Stimulated activated CD4-positive, alpha-beta T cell treated with anti-CD3 and anti-CD28 coated beads, Interleukin-12 subunit alpha, Interleukin-12 subunit beta, amount 100 ng/mL, for 4 hours (primary cell): ENCODE results near the gene GPR34.
"Not testable (repeated sequence)": the region's sequence is repeated elsewhere in the genome, so short reads cannot be mapped to it uniquely, and the experiment has no call there.

Source experiments
- DNase-seq: peaks from one replicate; pipeline ENCODE4 v3.0.0-alpha.2; 2020

Gene GPR34, protein sequence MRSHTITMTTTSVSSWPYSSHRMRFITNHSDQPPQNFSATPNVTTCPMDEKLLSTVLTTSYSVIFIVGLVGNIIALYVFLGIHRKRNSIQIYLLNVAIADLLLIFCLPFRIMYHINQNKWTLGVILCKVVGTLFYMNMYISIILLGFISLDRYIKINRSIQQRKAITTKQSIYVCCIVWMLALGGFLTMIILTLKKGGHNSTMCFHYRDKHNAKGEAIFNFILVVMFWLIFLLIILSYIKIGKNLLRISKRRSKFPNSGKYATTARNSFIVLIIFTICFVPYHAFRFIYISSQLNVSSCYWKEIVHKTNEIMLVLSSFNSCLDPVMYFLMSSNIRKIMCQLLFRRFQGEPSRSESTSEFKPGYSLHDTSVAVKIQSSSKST

DNA sequence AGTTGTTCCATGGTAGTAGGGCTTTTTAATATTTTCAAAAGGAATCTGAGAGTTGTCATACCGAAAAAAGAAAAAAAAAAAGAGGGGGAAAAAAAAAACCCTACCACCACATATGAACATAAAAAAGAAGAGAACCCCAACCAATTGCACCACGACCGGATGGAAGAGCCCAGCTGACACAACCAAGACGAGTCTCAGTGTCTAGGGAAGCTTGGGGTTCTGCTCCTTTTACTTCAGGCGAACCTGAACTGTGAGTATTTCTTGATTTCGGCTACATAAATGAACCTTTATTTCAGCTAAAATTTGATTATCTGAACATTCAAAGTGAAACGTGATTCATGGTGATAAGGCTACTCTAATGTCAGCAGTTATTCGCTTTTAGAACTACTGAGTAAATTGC lies at the start of gene GPR34:
TSS of gene GPR34 (plus strand) at position 139 of the 400 bp plus-strand sequence. CDS start 6,661 bp downstream, outside the sequence.
- no peak for DNase-seq

DNA sequence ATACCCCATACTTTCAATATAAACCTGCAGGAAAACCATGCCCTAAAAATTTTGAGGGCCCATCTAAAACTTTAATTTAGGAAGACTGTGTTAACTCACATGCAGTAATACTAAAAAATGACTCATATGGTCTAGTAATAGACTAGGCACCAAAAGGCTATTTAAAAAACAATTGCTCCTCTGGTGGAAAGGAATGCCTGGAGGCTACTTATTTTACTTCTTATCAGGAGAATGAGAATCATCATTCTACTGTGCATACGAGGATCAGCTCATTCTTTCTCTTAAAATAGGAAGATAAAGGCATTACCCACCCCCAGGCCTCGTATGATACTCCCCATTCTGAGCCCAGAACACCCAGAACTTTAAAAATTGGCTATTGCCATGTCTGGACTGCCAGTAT lies 42.6 kb upstream of the GPR34 start:
- DNase-seq, result not testable (repeated sequence)

DNA sequence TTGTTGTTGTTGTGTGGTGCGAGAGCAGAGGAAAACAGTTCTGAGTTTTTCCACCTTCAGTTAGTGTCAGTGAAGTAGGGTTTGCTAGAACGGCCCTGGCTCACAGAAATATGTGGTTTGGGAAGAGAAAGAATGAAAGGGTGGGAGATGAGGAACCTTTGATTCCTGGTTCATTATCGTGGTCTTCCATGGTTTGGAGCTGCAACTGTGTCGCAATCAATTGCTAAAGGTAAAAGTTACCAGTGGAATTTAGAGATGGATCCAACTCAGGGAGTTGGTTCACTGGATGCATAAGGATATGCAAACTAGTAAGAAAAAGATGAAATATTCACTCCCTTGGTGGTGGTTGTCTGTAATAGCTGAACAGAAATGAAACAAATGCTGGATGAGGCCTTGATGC lies 35.6 kb upstream of the GPR34 start:
- no peak for DNase-seq

DNA sequence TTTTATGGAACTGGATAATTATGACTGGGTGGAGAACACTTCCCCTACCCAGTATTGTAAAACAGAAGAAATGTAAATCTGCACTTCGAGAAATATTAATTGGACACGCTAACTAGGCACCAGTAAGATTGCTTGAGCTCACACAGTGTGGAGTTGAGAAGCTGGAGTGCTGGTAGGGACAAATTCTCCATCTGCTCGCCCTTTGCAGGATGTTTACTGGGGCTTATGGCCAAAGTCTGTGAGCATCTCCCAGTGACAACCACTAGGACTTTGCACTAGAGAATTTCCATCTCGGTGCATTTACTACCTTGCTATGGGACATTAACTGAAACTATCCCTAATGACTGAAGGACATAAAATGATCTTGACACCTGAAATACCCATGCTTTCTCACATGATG lies 33.7 kb upstream of the GPR34 start:
- no peak for DNase-seq

DNA sequence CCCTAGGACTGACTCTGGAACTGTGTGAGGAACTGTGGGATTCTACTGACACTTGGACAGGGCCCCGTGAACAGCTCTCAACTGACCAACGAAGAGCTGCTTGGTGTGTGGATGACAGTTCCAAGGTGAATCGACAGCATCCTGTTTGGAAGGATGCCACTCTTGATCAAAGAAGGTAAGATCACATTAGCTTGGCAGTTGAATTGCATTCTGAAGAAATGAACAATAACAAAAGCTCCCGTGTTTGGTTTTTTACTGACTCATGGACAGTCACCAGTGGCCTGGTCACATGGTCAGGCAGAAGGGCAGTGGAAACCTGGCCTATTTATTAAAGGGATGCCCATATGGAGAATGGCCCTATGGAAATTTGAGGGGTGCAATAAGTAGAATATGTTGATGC lies 33.1 kb upstream of the GPR34 start:
- DNase-seq, result no peak

DNA sequence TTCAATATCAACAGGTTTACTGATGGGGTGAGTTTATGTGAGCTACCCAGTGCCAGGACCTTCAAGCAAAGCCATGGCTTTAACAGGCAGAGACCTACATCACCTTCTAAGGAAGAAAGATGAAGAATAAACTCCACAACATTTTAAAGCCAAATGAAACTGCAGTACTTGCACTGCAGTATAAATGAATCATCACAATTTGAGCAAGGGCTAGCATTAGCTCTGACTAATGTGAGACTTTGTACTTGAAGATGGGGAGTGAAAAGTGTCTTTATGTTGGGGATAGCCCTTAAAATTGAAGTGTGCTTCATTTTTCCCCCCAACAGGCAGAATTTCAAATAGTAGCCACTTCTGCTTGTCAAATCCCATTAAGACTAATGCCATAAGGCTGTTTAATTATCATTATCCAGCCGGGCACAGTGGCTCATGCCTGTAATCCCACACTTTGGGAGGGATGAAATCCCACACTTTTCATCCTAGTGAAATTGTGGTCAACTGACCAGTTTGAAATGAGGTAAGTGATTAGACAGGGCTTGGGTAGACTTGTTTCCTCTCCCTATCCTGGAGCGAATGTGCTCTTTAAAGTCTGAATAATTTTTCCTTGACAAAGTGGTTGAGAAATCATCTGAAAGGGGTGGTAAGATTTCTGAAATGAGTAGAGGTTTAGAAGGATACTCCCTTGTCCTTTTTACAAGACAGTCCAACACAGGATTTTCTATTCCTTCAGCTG lies 27.2 kb upstream of the GPR34 start:
- no peak for DNase-seq

DNA sequence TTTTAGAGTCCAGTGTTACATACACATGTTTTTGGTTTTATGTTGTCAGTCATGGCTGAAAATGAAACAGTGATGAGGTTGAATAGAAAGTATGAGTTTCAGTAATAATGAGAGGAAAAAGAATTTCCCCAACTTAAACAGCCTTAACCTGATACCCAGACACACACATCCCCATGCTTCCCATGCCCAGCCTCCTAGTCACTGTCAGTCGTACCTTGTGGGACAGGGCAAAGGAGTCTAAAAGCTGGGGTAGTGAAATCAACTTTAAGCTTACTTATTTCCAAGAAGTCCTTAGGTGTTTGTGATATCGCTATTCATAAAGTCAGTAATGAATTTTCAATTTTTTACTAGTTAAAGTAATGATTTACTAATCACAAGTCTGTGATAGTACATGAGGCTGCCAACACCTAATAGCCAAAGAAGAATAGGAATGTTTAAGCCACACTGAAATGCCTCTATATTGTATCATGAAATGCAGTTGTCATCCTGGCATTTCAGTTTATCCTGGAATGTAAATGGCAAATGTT lies 24.3 kb upstream of the GPR34 start:
- no peak for DNase-seq

DNA sequence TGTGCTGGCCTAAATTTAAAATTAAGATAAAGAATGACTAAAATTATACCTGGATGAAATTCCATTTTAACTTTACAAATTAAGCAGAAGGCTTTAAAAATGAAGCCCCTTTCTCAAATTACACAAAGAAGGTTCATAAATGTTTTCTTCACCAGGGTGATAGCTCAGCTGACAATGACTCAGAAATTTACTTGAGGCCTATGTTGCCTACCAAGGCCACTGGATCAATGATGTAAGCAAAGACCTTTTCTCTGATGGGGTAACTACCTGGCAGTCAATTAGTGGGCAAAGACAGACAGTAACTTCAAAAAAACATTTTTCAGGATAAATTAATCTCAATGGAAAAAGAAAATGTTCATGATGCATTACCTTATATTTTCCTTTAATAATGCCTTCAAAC lies 23.9 kb upstream of the GPR34 start:
- no peak for DNase-seq

DNA sequence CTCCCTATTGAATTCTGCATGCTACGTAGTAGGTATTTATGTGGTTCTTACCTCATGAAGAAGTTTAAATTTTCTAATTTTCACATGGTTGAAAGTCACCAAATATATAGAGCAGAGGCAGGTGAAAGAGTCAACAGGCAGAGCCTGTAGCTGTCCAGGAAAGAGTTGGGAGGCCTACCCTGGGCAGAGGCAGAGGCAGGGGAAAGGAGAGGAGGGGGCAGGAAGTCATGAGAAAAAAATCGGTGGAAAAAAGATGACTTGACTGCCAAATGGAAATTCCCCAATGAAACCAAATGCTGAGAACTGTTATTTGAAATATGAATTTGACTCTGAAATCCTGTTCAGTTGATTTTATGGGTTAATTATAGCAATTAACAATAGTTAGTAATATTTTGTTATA lies 23.1 kb upstream of the GPR34 start:
- no peak for DNase-seq

DNA sequence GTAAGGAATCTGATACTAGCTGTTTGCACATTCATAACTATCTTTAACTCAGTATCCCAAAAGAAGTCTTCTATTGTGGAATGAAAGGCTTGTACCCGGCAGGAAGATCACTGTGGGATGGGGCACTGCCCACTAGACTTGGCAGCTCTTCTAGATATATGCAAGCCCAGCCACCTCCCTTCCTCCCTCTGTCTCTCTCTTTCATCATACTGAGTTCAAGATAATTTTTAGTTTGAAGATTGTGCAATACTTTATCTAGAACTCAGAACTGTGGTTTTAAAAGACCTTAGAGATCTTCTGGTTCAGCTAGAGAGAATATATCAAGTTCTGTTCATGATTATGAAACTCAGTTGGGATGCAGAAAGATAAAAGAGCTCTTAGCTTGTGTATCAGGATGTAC lies 22.5 kb upstream of the GPR34 start:
- DNase-seq, result no peak

DNA sequence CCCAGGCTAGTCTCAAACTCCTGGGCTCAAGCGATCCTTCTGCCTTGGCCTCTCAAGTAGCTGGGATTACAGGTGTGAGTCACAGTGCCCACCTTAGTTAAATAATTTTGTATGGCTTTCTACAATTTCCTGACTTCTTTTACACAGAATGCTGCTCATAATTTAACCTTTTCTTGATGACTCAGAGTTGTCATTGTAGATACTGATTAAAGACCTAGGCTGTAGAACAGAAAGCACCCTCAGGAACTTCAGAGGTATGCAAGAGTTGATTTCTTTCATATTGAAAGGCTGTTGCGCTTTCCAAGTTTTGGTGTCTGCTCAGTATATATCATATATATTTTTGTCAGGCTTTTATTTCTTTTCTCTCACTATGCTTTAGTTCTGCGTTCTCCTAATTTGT lies 21.1 kb upstream of the GPR34 start:
- no peak for DNase-seq

DNA sequence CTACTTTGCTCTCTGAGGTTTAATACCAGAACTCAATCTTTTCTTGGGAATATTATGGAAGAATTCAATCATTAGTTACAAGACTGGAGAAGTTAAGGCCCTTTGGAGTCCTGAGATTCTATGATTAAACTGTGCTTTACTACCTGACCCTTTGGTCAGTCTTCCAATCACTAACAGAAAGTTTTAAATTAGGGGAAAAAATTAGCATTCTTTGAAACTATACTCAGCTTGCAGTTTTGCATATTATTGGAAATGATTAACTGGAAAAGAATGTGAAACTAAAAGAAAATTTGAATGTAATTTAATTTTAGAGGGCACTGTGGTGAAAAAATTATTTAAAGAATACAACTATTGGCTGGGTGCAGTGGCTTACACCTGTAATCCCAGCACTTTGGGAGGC lies 18.7 kb upstream of the GPR34 start:
- DNase-seq, result no peak

DNA sequence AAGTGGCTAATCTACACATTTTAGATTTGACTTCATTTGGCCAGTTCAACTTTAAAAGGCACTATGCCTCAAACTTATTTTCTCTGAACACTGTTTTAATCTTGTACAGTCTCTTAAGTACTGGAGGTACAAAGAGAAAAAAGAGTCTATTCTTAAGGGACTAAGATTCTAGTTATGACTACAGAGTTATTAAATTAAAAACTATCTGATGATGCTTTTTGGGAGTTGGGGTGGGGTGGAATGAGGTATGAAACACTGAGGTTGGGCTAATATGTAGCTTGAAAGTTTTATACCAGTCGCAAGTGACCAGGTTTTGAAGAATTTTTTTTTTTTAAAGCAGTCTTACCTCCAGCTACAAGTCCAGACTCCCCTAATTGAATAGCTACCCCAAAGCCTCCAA lies 17.7 kb upstream of the GPR34 start:
- DNase-seq, result no peak

DNA sequence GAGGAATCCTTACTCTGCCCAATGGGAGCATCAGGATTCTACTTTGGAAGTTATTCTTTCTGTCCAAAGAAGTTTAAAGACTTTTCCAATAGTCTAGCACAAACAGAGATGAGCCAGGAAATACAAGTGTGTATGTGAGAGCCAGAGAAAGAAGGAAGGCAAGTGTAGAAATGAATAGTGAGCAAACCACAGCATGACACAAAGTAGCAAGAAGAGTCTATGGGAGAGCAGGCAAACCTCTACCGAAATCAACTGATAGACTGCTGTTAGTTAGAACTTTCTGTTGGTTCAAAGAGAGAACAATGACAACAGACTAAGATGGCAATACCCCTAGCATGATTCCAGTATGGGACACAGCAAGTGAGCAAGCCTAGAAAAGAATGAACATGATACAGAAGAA lies 16.1 kb upstream of the GPR34 start:
- no peak for DNase-seq

DNA sequence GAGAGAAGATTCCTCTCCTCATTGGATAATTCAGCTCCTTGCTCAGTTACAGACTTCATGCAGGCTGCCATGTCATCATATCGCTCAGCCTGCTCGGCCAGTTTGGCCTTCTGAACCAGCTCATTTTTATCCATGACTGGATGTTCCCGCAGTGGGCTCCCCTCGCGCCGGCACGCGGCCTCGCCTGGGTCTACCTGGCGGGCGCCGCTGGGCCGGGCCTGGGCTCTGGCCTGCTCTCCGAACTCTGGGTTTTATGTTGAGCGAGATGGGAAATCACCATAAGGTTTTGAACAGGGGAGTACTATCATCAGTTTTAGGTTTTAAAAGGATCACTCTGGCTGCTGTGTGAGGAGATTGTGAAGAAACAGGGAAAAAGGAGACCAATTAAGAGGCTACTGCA lies 12.4 kb upstream of the GPR34 start:
- DNase-seq, result not testable (repeated sequence)

DNA sequence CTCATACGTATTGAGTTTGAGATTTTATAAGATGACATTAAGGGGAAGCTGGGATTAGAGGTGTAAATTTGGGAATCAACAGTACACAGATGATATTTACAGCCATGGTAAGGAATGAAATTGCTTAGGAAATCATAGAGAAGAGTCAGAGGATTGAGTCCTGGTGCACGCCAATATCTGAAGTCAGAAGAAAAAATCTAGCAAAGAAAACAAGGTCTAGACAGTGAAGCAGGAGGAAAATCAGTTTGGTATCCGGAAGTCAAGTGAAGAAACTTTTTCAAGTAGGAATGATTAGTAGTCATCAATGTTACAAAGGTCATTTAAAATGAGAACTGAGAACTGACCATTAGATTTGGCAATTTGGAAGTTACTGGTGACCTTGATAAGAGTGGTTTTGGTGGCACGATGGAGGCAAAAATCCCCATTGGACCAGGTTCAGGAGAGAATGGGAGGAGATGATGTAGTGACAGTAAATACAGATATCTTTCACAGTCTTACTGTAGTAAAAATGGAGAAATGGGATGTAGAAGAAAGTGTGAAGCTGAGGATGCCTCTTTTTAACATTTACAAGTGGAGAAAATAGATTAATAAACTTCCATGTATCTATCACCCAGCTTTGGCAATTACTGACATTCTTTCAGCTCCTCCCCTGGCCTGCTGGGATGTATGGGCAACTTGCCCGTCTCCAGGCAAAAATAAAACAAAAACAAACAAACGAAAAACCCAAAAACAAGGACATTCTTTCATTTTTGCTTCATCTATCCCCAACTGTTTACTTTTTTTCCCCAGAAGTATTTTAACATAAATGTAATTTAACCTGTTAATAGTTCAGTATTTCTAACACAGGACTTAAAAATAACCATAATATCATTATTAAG lies 11.4 kb upstream of the GPR34 start:
- DNase-seq, result no peak

DNA sequence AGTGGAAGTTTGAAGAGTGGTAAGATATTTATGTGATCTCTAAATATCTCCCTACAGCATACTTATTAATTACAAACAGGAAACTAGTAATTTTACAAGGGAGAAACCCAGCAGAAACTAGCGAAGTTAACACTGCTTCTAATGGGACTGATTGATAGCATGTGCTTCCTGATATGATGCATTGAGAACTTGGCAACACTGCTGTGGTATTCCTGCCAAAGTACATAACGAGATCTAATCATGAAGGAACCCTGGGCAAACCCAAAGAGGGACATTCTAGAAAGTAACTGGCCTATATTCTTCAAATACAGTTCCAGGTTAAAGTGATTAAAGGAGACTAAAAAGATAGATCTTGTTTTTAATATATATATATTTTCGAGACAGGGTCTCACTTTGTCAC lies 4.6 kb upstream of the GPR34 start:
- no peak for DNase-seq

DNA sequence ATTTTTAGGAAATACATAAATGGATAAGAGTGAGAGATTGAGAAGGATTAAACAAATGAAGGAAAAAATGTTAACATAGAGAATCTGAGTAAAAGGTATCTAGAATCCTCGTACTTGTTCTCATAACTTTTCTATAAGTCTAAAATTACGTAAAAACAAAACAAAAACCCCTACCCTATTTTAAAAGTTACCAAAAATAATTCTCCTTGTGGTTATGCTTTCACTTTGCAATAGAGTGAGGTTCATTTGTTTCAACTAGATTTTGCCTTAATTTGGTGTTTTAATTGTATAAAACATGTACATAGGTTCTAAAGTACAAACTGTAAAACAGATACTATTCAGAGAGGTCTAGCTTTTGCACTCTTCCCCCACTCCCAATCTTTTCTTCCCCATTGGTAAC lies 3.8 kb upstream of the GPR34 start:
- DNase-seq, result no peak

DNA sequence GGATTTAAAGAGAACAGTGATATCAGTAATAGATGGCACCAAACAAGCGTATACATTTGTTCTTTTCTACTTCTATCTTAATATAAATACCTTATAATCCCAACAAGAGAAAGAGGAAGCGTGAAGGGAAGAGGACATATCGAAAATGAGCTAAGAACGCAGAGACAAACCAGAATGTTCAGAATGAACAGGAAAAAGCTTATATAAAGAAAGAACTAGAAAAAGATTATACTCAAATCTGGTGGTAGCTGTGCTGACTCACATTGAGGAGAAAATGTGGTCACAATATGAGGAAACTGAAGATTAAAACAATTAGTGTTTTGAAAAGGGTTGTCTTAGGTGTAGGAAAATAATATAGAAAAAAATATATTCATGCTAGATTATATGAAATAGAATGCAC lies 2.0 kb upstream of the GPR34 start:
- DNase-seq, result no peak

DNA sequence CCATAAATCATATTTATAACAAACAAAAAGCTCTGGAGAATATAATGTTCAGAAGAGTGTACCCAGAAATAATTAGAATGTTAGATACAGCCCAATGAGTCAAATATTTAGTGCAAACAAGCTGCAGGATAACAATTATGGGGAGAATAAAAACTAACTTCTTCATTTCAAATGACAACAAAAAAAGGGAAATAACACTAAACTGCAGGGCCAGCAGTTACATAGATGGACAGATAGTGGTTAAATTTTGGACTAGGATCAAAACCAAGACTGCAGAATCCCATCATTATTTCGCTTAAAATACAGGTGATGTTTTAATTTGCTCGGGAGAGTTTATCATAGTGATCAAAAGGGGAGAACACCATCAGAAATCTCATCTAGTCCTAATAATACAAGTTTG lies 617 bp upstream of the GPR34 start:
- DNase-seq, result no peak

DNA sequence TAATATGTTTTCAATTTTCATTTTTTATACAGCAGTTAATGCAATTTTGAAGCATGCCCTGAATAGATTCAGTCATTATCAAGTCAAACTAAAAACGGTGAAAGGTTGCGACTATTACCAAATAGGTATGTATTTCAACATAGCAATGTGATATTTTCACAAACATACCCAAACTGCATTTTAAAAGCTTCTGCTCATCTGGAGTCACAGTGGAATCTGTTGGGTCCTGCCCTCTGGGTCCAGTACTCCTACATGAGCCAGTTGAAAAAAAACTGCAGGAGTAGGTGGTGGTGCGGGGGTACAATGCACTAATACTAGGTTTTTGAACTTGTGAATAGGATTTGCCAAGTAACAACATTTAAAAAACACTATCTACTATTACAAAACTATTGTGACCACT lies 938 bp downstream of the GPR34 start:
- no peak for DNase-seq

DNA sequence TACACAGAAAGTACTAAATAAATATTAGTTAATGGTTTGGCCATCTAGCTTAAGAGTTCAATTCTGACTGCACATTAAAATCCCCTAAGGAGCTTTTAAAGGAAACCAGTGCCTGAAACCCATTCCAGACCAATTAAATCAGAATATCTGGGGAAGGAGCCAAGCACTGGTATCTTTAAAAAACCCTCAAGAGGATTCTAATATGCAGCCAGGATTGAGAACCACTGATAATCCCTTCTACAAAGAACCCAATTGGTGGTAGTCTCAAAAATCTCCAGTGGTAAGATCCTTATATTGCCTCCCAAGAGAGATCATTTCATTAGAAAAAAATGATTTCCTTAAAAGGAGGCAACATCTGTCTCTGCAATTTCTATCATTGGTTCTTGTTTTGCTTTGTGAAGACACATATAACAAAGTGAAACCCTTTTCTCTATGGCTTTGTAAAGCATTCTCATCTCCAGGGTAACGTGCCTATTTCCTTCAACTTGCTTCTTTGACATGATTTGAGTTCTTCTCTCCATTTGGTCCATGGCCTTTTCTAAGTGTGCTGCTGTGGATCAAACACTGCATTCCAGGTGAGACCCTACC lies 3.5 kb downstream of the GPR34 start:
- DNase-seq, result no peak

DNA sequence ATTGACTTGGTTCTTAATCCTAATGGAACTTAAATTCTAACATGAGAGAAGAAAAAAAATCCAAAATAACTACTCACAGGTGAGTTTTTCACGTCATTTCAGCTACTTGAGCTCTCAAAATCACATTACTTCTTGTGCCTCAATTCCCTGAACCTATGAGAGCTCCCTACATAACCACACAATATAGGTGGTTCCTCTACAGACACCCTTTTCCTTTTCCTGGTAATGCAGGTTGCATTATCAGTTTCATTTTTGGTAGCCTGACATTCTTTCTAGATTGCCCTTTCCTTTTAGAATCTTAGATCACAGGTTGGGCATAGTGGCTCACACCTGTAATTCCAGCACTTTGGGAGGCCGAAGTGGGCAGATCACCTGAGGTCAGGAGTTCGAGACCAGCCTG lies 4.3 kb downstream of the GPR34 start:
- DNase-seq, result no peak
